ENCODE measurements around the gene MEPCE.

DNA sequence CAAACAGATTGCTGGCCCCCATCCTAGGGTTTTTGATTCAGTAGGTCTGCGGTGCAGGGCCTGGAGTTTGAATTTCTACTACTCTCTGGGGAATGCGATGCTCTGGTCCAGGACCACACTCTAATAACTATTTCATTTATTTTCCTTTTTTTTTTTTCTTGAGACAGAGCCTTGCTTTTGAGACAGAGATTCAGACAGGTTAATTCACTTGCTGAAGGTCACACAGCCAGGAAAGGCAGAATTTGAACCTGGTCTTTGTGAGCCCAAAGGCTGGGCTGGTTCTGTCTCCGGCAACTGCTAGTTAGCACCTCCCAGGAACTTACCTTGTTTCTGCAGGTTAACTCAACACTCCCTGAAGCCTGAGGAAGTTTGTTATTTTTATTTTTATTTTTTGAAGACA is 22.9 kb downstream of the MEPCE start:
- TF ChIP-seq, protein P1, sequence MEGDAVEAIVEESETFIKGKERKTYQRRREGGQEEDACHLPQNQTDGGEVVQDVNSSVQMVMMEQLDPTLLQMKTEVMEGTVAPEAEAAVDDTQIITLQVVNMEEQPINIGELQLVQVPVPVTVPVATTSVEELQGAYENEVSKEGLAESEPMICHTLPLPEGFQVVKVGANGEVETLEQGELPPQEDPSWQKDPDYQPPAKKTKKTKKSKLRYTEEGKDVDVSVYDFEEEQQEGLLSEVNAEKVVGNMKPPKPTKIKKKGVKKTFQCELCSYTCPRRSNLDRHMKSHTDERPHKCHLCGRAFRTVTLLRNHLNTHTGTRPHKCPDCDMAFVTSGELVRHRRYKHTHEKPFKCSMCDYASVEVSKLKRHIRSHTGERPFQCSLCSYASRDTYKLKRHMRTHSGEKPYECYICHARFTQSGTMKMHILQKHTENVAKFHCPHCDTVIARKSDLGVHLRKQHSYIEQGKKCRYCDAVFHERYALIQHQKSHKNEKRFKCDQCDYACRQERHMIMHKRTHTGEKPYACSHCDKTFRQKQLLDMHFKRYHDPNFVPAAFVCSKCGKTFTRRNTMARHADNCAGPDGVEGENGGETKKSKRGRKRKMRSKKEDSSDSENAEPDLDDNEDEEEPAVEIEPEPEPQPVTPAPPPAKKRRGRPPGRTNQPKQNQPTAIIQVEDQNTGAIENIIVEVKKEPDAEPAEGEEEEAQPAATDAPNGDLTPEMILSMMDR (conservative IDR thresholded peaks at IDR 0.05), result no peak
- TF ChIP-seq ZFX (IDR thresholded peaks at IDR 0.05), result no peak
